ENCODE results near the gene NRIP1.
A peak's percentile ranks its signal among the peaks of the same experiment; 100 is the strongest.

Gene NRIP1, protein sequence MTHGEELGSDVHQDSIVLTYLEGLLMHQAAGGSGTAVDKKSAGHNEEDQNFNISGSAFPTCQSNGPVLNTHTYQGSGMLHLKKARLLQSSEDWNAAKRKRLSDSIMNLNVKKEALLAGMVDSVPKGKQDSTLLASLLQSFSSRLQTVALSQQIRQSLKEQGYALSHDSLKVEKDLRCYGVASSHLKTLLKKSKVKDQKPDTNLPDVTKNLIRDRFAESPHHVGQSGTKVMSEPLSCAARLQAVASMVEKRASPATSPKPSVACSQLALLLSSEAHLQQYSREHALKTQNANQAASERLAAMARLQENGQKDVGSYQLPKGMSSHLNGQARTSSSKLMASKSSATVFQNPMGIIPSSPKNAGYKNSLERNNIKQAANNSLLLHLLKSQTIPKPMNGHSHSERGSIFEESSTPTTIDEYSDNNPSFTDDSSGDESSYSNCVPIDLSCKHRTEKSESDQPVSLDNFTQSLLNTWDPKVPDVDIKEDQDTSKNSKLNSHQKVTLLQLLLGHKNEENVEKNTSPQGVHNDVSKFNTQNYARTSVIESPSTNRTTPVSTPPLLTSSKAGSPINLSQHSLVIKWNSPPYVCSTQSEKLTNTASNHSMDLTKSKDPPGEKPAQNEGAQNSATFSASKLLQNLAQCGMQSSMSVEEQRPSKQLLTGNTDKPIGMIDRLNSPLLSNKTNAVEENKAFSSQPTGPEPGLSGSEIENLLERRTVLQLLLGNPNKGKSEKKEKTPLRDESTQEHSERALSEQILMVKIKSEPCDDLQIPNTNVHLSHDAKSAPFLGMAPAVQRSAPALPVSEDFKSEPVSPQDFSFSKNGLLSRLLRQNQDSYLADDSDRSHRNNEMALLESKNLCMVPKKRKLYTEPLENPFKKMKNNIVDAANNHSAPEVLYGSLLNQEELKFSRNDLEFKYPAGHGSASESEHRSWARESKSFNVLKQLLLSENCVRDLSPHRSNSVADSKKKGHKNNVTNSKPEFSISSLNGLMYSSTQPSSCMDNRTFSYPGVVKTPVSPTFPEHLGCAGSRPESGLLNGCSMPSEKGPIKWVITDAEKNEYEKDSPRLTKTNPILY (N-terminal part only)

DNA sequence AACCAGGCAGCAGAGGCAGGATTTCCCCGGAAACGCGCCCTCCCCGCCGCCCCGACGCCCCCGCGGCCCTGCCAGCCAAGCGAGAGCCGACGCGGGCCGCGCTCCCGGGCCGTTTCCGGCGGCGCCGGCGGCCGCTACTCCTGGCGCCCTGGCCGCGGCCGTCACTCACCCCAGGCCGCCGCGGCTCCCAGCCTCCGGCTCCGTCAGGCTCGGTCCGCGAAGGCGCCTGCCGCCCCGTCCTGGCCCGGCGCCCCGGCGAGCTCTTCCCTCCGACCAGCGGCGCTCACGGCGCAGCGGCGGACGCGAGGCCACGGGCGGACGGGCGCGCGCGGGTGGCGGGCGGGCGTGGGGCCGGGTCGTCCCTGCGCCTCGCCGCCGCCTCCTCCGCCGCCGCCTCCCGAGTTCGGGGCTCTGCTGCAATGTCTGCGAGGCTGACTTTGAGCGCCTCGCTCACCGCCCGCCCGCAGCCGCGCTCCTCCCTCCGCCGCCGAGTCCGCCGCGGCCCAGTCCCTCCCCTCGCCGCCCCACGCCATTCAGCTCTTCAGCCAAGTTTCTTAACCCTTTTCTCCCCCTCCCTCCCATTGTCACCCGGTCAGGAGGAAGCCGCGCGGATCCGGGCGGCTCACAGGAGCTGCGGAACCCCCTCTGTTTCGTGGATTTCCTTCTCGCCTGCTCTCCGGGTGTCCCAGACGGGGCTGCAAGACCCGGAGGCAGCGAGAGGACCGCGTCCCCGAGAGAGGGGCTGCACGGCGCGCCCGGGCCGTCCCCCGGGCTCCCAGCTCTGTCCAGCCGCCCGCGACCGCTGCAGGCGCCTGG, at the start of gene NRIP1:
Gene NRIP1, minus strand, starts transcription at position 425 of the 816 bp plus-strand sequence. CDS start 96,808 bp downstream, outside the sequence.
- FAIRE-seq: no peak
- DNase-seq (ENCODE audit: insufficient read length, low spot score): peak; percentile 82
- peak; percentile 96 for TF ChIP-seq POLR2A (IDR thresholded peaks at IDR 0.05; ENCODE audit: low read depth, low read length)

- TF ChIP-seq POLR2A (IDR thresholded peaks at IDR 0.05; ENCODE audit: low read depth, low read length): no peak
- FAIRE-seq (no peak), DNase-seq (ENCODE audit: insufficient read length, low spot score) (no peak)
Measured at GRCh38 chr21:15112858-15113257, 48.1 kb upstream of the NRIP1 start.

DNA sequence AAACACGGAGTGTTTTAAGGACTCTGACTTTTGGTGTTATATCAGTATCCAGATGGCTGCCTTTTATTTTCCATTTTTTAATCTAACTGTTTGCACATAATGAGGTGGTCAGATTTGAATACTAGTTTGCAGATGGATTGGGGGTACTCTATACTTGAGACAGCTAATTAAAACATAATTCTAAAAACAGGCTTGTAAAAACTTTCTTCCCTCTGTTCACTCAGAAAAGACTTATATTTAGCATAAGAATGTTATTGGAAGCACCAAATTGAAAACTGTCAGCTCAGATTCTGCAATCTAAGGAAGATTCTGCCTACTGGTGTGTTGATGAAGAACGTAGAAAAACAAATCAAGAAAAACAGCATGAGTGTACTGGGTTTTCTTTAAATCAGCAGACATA, 44.0 kb upstream of the NRIP1 start:
- FAIRE-seq: no peak
- DNase-seq (ENCODE audit: insufficient read length, low spot score): no peak
- TF ChIP-seq POLR2A (IDR thresholded peaks at IDR 0.05; ENCODE audit: low read depth, low read length): no peak

DNA sequence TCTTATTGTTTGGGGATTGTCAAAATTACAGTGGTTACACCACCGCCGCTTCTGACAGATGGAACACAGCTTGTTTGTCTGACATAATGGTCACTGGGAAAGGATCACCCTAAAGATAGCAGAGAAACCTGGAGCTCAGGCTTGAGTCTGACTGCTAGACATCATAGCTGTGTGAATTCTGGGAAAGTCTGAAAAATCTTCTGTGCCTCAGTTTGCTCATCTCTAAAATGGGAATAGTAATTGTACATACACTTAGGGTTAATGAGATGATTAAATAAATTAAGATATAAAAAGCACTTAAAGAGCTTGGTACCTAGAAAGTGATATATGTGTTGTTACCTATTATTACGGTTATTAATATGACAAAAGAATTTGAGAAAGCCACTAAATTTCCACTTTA, 39.7 kb upstream of the NRIP1 start:
- FAIRE-seq (no peak), DNase-seq (ENCODE audit: insufficient read length, low spot score) (no peak)
- no peak for TF ChIP-seq POLR2A (IDR thresholded peaks at IDR 0.05; ENCODE audit: low read depth, low read length)

DNA sequence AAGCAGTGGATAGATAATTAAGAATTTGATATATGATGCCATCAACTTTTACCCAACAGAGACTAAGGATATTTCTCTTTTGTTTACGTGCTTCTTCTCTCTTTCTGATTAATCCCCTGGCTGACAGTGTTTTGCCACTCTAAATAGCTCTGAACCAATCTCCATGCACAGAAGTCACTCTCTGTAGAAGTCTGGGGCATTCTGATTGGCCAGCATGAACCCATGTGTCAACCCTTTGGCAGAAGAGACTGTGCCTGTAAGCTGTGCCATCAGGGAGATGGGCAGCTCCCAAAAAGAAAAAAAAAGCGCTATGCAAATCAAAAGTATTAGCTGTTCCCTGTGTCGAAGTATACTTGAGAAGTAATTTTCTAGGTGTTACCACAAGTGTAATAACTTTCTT, 34.1 kb upstream of the NRIP1 start:
- DNase-seq (ENCODE audit: insufficient read length, low spot score) (no peak), FAIRE-seq (no peak)
- TF ChIP-seq POLR2A (IDR thresholded peaks at IDR 0.05; ENCODE audit: low read depth, low read length): no peak

DNA sequence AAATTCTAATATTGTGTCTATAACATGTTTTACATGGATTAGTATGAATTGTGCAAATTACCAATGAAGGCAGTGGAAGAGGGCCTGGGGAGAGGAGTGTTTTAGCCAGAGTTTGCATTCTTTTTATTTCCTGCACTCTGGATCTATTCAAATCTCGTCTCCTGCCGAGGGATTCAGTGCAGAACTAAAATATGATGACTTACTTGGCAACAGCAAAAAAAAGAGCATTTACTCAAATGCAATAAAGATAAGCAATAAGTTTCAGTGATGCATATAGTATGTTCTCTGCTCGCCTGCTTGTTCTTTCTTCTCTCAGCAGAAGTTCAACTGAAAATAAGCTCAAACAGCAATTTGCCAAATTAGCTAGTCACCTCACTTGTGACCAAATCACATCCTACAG, 33.4 kb upstream of the NRIP1 start:
- DNase-seq (ENCODE audit: insufficient read length, low spot score) (no peak), FAIRE-seq (no peak)
- TF ChIP-seq POLR2A (IDR thresholded peaks at IDR 0.05; ENCODE audit: low read depth, low read length): no peak

DNA sequence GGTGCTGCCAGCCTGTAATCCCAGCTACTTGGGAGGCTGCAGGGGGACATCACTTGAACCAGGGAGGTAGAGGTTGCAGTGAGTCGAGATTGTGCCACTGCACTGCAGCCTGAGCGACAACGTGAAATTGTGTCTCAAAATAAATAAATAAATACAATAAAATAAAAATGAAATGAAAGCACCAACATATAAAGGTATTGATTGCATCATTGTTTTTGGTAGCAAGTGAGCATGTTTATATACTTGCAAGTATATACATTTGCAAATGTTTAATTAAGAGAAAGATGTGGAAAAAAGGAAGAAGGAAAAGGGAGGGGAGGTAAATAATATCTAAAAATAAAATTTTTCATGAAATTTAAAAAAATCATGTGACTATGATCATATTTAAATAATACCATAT, 32.8 kb upstream of the NRIP1 start:
- no peak for DNase-seq (ENCODE audit: insufficient read length, low spot score)
- no peak for FAIRE-seq
- TF ChIP-seq POLR2A (IDR thresholded peaks at IDR 0.05; ENCODE audit: low read depth, low read length): no peak

DNA sequence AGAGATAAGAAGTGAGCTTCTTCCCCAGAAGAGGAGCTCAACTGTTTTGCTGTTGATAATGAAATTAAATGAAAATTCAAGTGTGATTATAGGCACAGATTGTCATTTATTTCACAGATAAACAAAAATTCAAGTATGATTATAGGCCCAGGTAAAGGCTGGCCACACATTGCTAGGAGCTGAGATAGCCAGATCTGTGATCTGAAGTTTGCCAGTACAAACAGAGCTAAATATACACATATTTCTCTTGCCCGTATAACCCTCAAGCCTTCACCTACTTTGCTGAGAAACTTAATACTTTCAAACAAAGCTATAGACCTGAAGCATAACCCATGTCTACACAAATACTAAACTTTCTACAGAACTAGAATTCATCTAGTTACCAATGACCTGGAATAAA, 31.3 kb upstream of the NRIP1 start:
- FAIRE-seq: no peak
- TF ChIP-seq POLR2A (IDR thresholded peaks at IDR 0.05; ENCODE audit: low read depth, low read length): no peak
- no peak for DNase-seq (ENCODE audit: insufficient read length, low spot score)

GRCh38 chr21:15095326-15095725, 30.5 kb upstream of the NRIP1 start:
- DNase-seq (ENCODE audit: insufficient read length, low spot score): no peak
- TF ChIP-seq POLR2A (IDR thresholded peaks at IDR 0.05; ENCODE audit: low read depth, low read length): no peak
- no peak for FAIRE-seq

DNA sequence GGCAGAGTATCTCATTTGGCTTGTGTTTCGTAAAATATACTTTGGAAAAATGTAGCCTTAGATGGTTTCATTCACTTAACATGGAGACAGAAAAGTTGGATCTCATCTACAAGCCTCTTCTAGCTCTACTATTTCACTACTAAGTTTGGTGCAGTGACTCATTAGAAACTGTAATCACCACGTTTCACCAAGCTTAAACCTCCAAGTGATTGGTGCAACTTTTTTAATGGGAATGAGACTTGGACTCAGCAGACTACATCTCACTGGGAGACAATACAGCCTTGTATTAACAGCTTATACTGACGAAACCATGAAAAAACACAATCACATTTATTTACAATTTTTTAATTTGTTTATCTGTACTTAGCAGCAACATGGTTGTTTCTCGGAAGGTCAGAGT, 29.9 kb upstream of the NRIP1 start:
- DNase-seq (ENCODE audit: insufficient read length, low spot score) (no peak), FAIRE-seq (no peak)
- no peak for TF ChIP-seq POLR2A (IDR thresholded peaks at IDR 0.05; ENCODE audit: low read depth, low read length)

DNA sequence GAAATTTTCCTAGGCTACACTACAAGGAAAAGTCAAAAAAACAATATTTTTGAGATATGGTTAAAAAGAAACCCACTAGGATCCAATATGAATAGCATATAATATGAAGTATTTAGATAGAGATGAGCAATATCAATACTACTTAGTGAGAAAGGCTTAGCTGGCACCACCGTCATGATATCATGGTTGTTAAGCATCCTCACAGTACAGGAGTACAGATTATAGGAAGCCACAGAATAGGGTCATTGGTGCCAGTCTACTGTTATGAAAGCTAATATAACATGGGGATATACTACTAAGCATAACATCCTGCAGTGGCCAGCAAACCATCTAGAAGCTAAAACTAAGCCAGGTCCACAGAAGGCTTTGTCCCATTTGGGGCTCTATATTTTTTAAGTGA, 28.4 kb upstream of the NRIP1 start:
- FAIRE-seq (no peak), DNase-seq (ENCODE audit: insufficient read length, low spot score) (no peak)
- no peak for TF ChIP-seq POLR2A (IDR thresholded peaks at IDR 0.05; ENCODE audit: low read depth, low read length)

DNA sequence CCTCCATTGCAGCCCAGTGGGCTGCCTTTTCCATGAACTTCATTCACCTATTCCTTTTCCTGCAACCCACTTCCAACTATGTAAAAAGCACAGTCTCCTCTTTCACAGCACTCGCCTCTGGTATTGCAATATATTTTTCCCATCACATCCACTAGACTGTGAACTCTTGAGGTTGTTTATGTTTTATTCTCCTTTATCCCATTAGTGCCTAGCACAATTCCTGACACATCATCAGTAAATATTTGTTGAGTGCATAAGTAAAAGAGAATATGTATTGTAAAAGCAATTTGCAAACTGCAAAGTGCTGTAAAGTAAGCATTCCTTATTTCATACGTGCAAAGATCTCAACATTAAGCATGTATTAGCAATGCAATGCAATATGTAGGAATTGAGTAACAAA, 27.9 kb upstream of the NRIP1 start:
- no peak for FAIRE-seq
- no peak for TF ChIP-seq POLR2A (IDR thresholded peaks at IDR 0.05; ENCODE audit: low read depth, low read length)
- DNase-seq (ENCODE audit: insufficient read length, low spot score): no peak

- DNase-seq (ENCODE audit: insufficient read length, low spot score): no peak
- TF ChIP-seq POLR2A (IDR thresholded peaks at IDR 0.05; ENCODE audit: low read depth, low read length): no peak
Measured at GRCh38 chr21:15090390-15090789, 25.6 kb upstream of the NRIP1 start.

More at GRCh38 chr21:15090390-15090789, 25.6 kb upstream of the NRIP1 start:
- FAIRE-seq: no peak
